NCI-H446 treated with DMSO at 0.1 percent for 48 hours (cell line): ENCODE results near the gene NREP.
"Not testable (repeated sequence)": the region's sequence is repeated elsewhere in the genome, so short reads cannot be mapped to it uniquely, and the experiment has no call there.

Experiments used
- DNase-seq: peaks from one replicate; lab custom pipeline; 2025; lab: John Stamatoyannopoulos, UW

The NREP gene

DNA sequence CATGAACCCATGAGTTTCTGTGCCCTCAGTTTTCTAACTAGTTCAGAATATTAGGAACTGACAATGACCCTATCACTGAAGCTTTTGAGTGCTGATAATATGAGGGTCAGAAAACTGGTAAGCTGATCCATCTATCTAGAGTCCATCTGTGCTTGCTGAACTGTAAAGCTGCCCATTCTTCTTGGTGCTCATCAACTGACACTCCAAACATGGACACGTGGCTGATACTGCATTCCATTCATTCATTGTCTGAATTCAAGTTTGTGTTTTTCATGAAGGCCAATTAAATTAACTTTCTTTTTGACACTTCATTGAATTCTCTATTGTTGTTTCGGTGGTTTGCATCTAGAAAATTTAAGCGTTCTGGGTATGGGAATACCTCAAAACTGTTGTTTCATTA is 17.6 kb downstream of the NREP start:
- no peak for DNase-seq

DNA sequence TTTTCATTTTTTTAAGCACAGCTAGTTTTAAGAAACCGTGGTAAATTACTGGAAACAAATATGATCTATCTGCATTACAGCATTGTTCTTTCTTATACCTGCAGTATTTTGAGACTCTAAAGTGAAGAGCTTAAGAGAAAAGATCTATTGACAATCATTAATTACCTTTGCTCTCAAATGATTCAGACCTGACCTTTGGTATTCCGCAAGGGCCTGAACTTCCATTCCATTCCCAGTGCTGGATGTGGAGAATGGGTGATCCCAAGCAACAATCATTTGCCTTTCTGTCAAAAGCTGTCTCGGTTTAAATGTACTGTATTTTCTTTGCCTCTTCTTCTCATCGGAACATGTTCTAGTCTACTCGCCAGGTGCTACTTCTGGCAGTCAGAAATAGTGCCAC is 18.9 kb downstream of the NREP start:
- DNase-seq: no peak

DNA sequence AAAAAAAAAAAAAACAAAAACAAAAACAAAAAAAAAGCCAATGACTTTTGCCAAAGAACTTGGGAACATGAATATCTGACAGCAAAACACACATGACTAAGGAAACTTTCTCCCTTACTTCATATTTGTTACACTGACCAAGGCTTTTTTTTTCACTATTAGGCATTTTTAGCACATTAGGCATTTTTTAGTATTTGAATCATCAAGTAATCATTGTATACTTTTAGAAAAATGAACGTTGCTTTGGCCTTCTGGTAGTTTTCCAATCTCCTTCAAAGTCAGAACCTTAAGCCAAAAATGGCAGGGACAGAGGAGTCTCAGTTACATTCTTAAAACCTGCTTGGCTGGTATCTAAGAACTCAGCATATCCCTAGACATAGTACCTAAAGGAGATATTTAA is 19.3 kb downstream of the NREP start:
- no peak for DNase-seq

DNA sequence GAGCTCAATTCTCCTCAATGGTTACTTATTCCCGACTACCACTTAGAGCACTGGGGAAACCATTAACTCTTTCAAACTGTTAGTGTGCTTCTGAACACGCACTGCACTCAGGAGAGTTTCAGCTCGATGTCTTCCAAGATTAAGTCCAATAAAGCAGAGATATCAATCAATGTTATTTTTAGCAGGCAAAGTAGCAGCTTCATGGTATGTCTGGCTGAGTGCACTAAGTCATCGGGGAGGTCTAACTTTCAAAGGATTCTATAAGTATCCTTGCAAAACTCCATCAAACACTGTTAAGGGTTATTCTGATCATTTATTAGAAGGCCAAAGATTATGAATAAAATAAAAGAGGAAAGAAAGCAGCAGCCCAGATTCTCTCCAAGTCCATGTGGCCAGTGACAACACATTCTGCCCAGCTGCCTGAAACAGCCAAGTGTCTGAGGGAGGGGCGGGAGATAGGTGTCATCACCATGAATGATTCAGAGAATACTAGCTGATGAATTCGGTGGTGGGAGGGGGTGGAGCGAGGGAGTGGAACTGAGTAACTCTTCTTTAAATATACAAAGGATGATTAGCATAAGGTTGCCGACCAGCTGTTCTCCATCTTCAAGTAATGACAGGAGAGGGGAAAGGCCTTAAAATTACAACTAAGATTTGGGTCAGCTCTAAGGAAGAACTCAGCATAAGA is 21.3 kb downstream of the NREP start:
- DNase-seq: peak; percentile 52

DNA sequence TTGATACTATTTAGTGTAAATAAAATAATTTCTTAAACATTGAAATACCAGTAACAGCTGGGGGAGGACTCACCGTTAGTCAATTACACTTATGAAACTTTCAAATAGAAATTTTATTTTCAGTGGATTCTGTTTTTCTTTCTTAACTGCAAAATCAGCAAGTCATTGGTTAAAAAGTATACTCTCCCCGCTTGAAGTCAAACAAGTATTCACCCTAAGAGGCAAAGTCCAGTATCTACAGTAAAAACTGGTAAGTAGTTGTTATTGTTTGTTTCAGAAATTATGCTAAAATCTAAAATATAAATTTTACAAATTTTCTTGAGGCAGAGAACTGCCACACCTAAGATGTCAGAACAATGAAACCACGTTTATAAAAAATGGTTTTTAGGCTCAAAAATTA is 22.4 kb downstream of the NREP start:
- DNase-seq: no peak

DNA sequence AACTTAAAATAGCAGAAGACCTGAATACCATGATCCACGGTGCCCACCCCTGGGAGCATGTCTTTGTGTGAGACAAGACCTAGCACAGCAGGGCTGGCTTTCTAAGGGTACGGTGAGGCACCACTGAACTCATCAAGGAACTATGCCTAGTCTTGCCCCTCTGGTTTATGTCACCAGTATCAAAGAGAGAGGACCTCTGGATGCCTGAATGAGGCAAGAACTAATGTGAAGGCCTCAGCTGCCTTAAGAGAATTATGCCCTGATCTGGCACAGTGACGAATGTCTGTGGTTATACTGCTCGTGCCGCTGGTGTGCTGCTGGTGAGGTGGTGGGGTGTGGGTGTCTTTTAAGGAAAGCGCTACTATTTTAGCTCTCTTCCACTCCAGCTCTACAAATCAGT is 23.0 kb downstream of the NREP start:
- no peak for DNase-seq

DNA sequence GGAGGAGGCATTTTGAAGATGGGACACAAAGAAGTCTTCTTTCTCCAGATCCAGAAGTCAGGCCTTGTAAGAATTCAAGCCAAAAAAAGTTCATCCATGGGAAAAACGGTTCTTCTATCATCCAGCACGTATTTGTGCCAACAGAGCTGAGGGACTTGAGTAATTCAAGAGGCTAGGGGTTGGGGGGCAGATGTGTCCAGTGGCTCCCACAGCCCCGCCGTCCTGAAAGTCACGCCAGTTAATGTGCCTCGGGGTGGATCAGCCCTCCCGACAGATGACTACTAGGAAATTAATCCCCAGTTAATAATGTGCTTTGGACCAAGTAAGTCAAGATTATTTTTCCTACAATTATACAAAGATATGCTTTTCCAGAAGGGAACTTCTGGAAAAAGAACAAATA is 23.4 kb downstream of the NREP start:
- DNase-seq: no peak

DNA sequence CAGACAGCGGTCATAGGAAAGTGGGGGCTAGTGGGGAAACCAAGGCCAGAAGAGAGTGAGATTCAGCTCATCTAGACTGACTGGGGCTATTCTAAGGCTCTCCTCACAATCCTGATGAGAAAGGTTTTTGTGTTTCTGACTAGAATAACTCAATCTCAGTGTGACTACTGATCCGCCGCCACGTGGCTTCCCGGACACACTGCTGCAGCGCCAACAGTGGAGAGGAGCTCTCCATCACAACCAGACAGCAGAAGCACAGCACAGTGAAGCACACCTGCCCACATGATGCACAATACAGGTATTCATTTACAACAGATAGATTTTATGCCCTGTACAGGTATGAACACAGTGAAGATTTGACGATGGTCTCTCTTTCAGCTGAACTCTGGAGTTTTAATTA is 25.4 kb downstream of the NREP start:
- no peak for DNase-seq

DNA sequence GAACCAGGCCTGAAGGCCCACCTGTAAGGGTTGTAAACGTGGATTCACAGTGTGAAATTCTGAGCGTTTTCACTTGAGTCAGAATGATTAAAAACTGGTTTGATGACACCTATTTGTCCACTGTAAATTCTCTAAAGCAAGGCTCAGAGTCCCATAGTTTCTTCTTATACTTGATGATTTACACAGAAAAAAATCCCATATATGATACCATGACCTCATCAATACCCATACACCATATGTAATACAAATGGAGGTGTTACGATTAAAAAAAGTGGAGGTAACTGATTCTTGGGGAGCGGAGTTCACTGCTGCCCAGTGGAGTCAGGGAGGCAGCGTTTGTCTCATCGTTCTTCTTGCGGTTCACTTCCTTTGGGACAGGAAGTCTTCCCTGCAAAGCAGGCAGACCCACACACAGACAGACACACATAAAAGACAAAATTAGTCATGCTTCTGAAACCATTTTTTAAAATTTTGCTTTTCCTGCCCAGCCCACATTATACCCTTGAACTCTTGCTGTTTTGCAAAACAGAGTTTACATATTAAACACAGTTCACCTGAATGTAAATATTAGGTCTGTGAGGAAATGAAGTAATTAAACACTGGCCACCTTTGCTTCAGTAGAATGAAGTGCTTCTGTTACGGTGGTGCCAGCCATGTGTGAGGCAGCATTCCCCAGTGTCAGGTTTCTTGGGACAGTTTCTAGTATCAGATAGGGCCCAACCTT is 26.2 kb downstream of the NREP start:
- DNase-seq: no peak

DNA sequence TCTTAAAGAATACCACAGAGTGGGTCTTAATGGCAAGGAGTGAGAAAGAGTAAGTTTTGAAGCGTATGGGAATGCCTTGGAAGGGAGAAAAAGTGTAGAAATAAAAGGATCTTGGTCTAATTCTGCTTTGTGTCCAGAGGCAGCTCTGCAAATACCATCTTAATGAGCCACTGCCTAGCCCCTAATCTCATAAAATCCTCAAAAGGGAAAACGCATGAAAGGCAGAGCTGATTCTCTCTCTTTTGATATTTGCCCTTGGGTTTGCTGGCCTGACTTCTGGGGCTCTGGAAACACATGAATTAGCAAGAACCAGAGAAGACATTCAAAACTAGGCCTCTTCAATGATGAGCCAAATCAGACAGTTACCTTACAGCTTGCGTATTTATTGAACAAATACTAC is 28.1 kb downstream of the NREP start:
- no peak for DNase-seq

DNA sequence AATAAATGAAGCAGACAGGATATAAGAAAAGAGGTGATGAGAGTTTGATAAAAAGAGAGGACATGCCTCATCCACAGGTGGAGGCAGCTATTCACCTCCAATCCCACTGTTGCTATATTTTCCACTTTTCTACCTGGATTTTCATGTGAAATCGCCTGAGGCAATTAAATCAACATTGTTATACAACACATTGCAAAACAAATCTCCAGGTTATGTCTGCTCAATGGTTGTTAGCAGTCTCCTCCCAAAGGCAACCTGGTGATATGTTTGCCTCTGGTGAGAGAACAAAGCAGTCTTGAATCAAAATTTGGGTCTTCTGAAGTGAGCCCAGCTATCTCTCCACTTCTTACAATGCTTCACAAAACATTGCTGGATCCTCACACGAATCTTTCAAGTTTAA is 30.0 kb downstream of the NREP start:
- no peak for DNase-seq

DNA sequence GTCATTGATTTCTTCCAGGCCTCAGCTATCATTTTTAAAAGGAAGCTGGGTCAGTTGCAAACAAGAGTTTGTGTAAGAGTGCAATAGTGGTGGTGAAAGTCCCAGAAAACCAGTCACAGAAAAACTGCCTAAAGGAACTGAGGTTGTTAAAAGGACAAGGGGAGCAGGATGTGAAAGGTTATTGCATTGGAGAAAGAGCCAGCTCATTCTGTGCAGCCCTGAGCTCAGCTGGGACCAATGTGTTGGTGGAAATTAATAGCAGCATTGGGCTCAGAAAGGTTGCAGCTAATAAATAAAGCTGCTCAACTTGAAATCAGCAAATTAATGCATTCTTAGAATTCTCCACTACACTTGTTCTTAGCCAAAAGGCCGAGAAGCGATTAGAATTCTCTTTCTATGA is 34.9 kb downstream of the NREP start:
- DNase-seq: no peak

DNA sequence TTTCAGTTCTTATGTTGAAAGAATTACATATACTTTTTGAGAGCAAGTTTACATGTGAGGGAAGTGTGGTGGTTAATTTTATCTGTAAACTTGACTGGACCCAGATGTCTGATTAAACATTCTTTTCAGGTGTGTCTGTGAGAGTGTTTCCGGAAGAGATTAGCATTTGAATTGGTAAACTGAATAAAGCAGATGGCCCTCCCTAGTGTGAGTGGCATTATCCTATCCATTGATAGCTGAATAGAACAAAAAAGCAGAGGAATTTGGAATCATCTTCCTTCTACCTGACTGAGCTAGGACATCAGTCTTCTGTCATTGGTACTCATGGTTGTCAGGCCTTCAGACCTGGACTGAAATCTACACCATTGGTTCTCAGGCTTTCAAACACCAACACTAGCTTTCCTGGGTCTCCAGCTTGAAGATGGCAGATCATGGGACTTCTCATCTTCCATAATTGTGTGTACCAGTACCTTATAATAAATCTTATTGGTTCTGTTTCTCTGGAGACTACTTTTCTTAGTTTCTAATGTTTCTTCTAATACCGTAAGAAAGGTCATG is 36.6 kb downstream of the NREP start:
- DNase-seq: no peak

DNA sequence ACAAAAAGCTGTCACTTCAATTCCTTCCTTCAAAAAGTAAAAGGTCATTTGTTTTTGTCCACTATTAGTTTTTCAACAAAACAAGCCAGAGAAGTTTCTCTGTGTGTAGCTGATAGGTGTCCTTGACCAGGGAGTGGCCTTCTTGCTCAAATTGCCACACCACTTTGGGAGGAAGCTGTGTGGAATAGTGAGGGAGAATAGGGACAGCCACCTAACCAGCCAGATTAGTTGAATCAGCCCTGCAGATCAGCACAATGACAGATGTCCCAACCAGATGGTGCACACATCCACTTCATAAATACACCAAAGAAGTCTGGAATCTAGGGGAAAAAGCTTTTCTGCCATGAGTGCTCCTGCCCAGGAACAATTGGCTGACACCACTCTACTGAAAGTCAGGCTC is 37.2 kb downstream of the NREP start:
- DNase-seq: peak; percentile 33

DNA sequence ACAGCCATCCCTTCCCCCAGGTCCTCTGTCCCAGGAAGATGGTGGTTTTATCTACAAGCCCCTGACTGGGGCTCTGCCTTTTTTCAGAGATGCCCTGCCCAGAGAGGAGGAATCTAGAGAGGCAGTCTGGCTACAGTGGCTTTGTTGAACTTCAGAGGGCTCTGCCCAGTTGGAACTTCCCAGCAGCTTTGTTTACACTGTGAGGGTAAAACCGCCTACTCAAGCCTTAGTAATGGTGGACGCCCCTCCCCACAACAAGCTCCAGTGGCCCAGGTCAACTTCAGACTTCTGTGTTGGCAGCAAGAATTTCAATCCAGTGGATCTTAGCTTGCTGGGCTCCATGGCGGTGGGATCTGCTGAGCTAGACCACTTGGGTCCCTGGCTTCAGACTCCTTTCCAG is 40.2 kb downstream of the NREP start:
- not testable (repeated sequence) for DNase-seq

DNA sequence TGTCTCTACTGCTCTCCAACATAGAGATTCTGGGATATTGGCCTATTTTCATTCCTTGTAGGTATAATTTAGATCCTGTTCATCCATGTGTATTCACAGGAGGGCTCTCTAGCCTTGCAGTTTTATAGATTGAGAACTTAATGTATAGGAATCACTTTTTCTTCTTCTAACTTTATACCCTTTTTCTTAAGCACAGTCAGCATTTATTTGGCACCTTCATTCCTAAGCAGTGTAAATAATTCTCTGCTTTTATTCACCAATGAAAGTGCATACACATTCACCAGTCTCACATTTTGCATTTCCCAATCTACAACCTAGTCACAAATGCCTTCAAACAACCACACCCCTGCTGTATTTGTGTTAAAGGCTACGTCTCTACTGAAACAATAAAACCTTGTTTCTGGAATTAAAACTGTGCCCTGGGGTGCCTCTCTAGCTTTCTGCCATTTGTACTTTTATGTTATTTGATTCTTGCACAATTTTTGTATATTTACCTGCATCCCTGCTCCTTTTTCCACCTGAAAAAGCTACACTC is 49.3 kb downstream of the NREP start:
- no peak for DNase-seq

DNA sequence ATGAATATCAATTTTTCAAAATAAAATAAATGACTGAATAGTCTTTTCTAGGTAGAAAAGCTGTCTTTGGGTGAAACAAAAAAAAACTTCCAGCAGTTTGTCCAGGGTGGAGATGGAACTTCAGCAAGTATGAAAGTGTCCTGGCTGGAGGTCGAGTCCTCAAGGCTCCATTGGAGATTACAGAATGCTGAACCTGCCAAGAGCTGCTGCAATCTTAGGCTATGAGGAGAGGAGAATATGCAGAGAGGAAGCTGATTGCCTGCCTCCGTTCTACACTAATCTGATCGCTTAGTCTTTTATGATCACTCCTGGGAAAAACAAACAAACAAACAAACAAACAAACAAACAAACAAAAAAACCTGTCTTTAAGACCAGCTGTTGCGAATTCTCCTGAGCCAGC is 50.6 kb downstream of the NREP start:
- no peak for DNase-seq

DNA sequence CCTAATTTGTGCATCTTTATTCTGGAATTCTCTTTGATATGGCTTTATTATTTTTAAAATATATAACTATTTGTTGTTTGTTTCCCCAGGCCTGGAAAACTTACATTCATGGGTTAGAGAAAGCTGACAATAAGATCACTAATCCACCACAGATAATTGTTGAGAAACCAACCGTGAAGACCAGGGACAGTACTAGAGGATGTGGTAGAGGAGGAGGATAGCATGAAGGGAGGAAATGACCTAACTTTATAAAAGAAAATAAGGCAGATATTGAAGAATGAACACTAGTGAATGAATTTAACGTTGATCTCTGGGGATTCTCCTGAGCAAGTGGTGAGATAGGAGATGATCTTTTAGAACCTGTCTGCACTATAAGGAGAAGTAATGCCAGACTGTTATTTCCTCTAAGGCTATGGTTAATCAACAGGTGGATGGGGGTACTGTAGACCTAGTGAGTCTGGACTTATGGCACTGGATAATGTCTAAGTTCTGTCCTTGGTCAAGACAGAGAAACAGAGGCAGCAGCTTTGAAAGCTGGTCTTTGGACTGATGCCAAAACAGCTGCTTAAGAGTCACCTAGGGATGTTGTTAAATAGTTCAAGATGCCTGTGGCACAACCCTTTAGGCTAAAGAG is 52.4 kb downstream of the NREP start:
- DNase-seq: no peak

DNA sequence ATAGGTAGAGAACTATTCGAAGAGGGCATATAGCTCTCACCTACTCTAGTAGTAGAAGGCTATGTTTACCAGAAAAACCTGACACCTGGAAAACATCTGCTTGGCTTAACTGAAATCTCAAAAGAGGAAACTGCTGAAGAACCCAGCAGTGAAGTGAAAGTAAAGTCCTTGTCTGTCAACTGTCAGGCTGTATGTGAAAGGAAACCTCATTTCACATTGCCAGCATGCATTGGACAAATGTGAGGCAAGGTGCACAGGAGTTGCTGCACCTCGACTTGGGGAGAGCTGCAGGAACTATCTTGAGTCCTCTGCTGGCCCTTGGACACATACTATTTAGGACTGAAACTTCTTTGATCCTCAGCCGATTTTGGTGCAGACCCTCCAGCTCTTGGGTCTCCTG is 53.3 kb downstream of the NREP start:
- no peak for DNase-seq

DNA sequence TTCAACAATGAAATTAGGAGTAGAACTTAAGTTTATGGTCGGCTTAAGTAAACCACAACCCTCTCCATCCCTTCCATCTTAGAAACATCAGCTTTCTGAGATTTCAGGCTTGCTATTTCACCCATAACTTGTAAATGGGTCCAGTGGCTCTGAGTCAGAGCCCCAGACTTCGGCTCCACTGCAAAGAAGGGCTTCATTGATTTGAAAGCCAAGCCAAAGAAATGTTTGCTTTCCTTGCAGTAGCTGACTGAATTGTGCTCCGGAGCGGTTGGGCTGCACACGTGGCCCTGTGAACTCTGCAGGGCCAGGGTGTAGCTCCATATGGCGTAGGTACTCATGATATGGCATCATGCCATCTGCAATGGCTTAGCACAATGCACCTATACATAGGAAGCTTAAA is 57.0 kb downstream of the NREP start:
- peak; percentile 81 for DNase-seq

DNA sequence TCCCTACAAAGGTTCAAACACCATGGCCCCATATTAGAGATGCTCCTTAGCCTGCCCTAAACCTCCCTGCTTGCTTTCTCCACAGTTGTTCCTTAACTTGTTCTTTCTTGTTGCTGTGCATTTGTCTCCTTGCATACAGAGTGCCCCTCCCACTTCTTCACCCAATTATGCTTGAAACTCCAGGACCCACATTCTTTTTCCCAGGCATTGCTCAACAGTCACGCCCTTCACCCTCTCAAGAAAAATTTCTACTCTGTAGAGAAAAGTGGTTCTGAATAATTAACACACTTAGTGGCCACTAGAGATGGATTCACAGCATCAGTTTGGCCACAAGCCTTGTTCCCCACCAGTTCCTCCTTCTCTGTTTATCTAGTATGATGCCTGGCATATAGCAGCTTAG is 57.7 kb downstream of the NREP start:
- DNase-seq: no peak

DNA sequence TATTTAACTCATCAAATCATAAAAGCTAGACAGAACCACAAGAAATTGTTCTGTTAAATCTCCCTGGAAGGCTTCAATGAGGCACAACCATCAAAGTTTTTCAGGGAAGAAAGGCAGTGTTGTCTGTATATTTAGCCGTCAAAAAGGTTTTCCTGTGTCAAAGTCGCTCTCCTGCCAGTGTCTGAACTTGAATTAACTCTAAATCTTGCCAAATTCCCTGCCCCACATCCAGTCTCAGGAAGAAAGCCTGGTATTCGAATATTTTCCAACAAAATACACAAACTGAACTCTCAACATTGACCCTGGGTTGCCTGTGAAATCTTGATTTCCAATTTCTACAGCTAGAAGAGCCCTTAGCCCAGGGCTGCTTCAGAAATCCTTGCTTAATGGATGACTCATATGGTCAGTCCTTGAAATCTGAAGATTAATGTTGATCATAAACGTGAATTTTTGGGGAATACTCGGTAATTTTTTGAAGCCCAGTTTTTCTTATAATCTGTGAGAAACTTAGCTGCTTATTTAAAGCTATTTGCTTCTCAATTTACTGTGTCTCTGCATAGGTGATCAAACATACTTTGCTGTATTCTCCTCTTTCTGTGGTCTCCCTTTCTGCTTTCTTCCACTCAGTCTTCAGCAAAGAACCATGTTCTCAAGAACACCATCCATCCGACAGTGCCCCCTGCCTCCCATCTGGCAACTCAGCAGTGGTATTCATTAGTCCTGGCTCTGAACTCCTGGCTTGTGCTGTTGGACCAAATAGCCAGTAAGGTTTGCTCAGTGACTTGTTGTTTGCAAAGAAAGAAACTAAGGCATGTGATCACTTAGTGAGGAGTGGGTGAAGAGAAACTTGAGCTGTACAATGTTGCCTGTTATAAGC is 58.9 kb downstream of the NREP start:
- peak; percentile 49 for DNase-seq
